ENCODE measurements around the gene CCDC39.
A peak's percentile ranks its signal among the peaks of the same experiment; 100 is the strongest.
"Not testable (repeated sequence)": the region's sequence is repeated elsewhere in the genome, so short reads cannot be mapped to it uniquely, and the experiment has no call there.

CCDC39 gene

GRCh38 chr3:180630371-180630770 lies 48.9 kb downstream of the CCDC39 start:
- Histone ChIP-seq H3K4me3 (no peak overlapping the region), H3K27ac (no peak overlapping the region)

GRCh38 chr3:180626844-180627243 lies 52.4 kb downstream of the CCDC39 start:
- no peak overlapping the region for H3K4me3 ChIP-seq
- H3K27ac ChIP-seq: no peak overlapping the region

DNA sequence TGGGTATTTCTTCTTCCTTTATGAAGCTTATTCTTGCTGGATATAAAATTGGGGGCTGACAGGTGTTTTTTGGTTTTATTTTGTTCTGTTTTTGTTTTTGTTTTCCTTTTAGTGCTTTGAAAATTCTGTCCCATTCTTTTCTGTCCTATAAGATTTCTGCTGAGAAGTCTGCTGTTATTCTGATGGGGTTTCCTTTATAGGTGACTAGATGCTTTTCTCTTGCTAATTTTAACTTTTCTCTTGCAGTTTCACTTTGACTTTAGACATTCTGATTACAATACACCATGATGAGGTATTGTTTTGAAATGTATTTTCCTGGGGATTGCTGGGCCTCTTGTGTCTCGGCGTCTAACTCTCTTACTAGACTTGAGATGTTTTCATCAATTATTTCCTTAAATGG lies 54.6 kb downstream of the CCDC39 start:
- no peak overlapping the region for H3K4me3 ChIP-seq
- no peak overlapping the region for H3K27ac ChIP-seq

DNA sequence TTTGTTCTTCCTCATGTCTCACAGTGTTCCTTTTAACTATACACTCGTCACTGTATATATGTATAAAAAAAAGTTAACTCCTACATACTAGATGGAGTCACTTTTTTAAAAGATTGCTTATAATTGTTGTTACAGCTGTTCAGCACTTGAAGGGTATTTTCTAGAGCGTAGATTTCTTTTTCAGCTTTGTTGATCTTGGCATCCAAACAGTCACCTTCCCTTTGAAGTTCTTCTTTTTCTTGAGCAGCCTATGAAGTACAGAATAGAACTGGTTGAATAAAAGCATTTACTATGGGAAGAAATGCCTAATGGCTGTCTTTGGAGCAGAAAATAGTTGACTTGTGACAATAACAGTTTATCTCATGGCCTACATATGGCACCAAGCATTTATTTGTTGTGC lies 59.6 kb downstream of the CCDC39 start:
- H3K27ac ChIP-seq: no peak overlapping the region

GRCh38 chr3:180618563-180618962 lies 60.7 kb downstream of the CCDC39 start:
- H3K27ac ChIP-seq, H3K4me3 ChIP-seq: not testable (repeated sequence)

More for the DNA sequence above, 59.6 kb downstream of the CCDC39 start:
- no peak overlapping the region for H3K4me3 ChIP-seq

DNA sequence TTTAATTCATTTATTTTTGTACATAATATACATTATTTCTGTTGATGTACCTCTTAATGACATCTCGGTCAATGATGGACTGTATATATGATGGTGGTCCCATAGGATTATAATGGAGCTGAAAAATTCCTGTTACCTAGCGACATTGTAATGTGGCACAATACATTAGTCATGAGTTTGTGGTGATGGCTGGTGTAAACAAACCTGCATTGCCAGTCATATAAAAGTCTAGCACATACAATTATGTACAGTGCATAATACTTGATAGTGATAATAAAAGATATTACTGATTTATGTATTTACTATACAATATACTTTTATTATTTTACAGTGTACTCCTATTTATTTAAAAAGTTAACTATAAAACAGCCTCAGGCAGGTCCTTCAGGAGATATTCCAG lies 62.2 kb downstream of the CCDC39 start:
- Histone ChIP-seq H3K4me3 (no peak overlapping the region), H3K27ac (no peak overlapping the region)

DNA sequence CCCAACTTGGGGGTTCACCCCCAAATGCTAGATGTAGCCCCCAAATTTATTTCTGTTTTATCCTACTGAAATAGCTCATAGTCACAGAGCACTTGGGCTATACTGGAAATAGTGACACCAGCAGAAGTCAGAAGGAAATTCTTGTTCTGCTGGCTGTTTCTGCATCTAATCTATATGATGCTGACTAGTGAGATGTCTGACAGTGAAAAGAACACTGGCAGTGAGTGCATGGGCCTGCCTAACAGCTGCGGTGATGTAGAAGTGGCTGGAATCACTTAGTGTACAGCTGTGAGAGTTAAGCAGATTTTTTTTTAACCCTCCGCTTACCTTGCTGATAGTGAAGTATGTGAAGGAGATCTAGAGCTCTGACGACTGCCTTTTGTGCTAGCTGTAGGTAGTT lies 63.3 kb downstream of the CCDC39 start:
- no peak overlapping the region for H3K4me3 ChIP-seq
- H3K27ac ChIP-seq: no peak overlapping the region

- no peak overlapping the region for H3K4me3 ChIP-seq
- H3K27ac ChIP-seq: no peak overlapping the region
Measured at GRCh38 chr3:180612364-180612763, 66.9 kb downstream of the CCDC39 start.

DNA sequence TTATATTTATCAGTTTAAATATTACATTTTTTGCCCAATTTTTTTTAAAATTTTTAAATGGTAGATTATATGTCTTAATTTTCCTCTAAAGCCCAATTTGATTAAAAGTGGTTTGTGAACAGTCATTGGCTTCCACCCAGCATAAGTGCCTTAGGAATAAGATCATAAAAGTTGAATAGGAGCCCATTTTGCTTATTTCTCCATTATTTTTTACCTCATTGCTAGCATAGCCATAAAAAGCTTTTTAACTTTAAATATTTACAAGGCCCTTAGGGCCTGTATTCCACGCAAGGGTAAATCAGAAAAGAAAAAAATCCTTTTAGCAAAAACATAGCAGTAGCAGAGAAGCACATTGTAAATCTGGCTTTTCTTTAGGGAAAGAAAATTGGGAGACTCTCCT lies 68.3 kb downstream of the CCDC39 start:
- Histone ChIP-seq H3K4me3 (no peak overlapping the region), H3K27ac (no peak overlapping the region)

GRCh38 chr3:180601688-180602666 lies 77.3 kb downstream of the CCDC39 start, which contains the start of gene TTC14:
TSS of gene TTC14 (plus strand) at chr3:180602163. CDS start at chr3:180602262, 99 bp downstream.
- H3K4me3 ChIP-seq: peak within 1 kb of the TSS; percentile 57 to 98 (median 77)
- peak within 1 kb of the TSS; percentile 54 to 94 (median 84) for H3K27ac ChIP-seq

- Histone ChIP-seq H3K27ac (no peak overlapping the region), H3K4me3 (no peak overlapping the region)
Measured at GRCh38 chr3:180600473-180600872, 78.8 kb downstream of the CCDC39 start.

GRCh38 chr3:180595559-180595935 lies 83.7 kb downstream of the CCDC39 start:
- Histone ChIP-seq H3K27ac (no peak overlapping the region), H3K4me3 (no peak overlapping the region)

- no peak overlapping the region for H3K4me3 ChIP-seq
Measured at GRCh38 chr3:180594631-180595558, 84.4 kb downstream of the CCDC39 start.

DNA sequence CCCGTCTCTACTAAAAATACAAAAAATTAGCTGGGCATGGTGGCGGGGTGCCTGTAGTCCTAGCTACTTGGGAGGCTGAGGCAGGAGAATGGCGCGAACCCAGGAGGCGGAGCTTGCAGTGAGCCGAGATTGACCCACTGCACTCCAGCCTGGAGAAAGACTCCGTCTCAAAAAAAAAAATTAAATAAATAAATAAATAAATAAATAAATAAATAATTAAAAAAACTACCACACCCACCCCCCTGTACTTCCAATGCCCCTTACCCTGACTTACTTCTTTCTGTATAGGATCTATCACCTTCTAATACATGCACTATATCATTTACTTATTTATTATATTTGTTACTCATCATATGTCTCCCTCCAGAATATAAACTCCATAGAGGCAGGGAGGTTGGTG lies 85.7 kb downstream of the CCDC39 start:
- not testable (repeated sequence) for H3K4me3 ChIP-seq, H3K27ac ChIP-seq

More at GRCh38 chr3:180594631-180595558, 84.4 kb downstream of the CCDC39 start:
- H3K27ac ChIP-seq: no peak overlapping the region

DNA sequence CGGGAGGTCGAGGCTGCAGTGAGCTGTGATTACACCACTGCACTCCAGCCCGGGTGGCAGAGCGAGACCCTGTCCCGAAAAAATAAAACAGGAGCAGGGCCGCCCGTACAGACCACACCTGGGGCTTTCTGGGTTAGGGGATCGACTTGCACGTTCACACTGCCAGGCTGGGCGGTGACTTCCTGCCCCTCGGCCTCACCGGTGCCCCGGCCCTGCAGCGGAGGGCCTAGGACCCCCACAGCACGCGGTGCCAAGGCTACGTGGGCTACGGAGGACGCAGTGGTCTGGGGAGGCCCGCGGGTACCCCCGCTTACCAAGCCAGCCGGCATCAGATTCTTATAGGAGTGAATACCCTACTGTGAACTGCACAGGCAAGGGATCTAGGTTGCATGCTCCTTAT lies 88.9 kb downstream of the CCDC39 start:
- H3K27ac ChIP-seq: no peak overlapping the region
- H3K4me3 ChIP-seq: no peak overlapping the region

GRCh38 chr3:180580934-180581333 lies 98.4 kb downstream of the CCDC39 start:
- Histone ChIP-seq H3K4me3 (no peak overlapping the region), H3K27ac (no peak overlapping the region)

DNA sequence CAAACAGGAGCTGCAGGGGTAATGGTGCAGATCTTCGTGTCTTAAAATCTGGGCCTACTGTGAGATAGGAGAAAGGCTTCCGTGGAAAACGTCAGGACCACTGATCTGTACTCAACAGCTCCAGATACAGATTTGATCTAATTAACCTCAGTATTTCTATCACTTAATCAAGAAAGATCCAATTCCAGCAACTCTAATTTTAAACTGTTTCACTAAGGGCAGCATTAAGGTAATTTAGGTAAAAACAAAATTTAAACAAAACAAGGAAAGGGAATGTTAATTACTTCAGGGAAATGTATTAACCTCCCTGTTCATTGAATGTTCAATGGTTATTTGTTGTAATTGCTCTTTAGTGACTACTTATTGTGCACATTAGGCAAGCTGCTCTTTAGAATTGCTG lies 103.7 kb downstream of the CCDC39 start:
- H3K4me3 ChIP-seq: no peak overlapping the region
- no peak overlapping the region for H3K27ac ChIP-seq

DNA sequence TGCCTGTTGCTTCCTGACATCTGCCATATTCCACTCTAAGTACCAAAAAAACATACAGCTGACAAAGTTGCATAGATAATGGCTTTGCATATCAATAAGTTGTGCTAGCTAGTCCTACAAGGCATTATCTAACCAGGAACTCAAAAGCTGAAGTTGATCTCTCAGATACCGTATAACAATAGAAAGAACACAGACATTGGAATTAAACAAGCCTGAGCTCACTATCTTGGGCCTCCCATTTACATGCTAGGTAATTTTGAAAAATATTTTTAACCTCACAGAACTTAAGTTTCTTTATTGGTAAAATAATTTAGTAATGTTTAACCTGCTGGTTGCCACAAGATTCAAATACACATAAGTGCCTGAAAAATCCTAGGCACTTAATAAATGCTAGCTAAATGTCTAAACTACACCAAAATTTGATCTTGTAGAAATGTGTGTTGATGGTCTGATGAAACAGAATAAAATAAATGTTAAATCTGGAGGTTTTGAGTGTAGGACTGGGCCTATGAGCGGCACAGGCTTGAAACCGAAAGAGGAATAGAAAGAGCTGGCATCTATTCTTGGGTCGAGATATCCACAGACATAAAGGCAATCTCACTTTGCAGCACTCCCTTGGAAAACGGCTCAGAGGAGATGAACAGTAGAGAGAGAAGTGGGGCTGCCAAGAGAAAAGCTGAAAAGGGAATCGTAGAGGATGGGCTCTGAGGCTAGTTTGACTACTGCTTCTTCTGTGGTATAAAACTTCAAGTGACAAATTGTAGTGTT lies 107.3 kb downstream of the CCDC39 start:
- Histone ChIP-seq H3K27ac (no peak overlapping the region), H3K4me3 (no peak overlapping the region)

- Histone ChIP-seq H3K27ac (no peak overlapping the region), H3K4me3 (no peak overlapping the region)
Measured at GRCh38 chr3:180570238-180570637, 109.1 kb downstream of the CCDC39 start.

DNA sequence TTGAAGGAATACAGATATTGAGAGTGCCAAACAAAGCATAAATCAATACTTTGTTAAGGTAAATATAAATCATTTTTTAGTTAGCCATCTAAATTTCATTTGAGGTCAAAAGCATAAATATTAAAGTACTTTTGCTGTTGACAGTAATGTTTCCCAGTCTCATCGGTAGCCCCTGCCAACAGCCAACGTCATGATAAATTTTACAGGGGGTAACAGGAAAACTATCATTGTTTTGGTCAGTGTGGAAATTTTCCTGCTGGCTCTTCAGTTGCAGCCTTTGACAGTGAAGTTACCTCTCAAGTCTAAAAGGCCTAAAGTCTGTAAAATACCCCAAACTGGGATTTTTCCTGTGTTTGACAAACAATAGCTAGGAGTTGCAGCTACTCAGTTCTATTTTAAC lies 114.6 kb downstream of the CCDC39 start:
- no peak overlapping the region for H3K27ac ChIP-seq
- no peak overlapping the region for H3K4me3 ChIP-seq

Data from skin epidermis (tissue), 12 donors.